ENCODE measurements around the gene RIOK2.

- TF ChIP-seq TEAD4 (IDR thresholded peaks at IDR 0.05): no peak
- TF ChIP-seq RAD21 (IDR thresholded peaks at IDR 0.05; ENCODE audit: low read depth): no peak
- TF ChIP-seq EP300 (IDR thresholded peaks at IDR 0.05; ENCODE audit: borderline replicate concordance): no peak
- TF ChIP-seq TAF1 (IDR thresholded peaks at IDR 0.05; ENCODE audit: low read depth): no peak
- TF ChIP-seq YY1 (IDR thresholded peaks at IDR 0.05; ENCODE audit: low read depth): no peak
- TF ChIP-seq REST (IDR thresholded peaks at IDR 0.05; ENCODE audit: low read depth): no peak
- TF ChIP-seq CEBPB (IDR thresholded peaks at IDR 0.05): no peak
- no peak for TF ChIP-seq MAX (IDR thresholded peaks at IDR 0.05)
- TF ChIP-seq, protein P1, sequence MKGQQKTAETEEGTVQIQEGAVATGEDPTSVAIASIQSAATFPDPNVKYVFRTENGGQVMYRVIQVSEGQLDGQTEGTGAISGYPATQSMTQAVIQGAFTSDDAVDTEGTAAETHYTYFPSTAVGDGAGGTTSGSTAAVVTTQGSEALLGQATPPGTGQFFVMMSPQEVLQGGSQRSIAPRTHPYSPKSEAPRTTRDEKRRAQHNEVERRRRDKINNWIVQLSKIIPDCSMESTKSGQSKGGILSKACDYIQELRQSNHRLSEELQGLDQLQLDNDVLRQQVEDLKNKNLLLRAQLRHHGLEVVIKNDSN (IDR thresholded peaks at IDR 0.05): no peak
- TF ChIP-seq FOXM1 (IDR thresholded peaks at IDR 0.05; ENCODE audit: borderline replicate concordance, low read depth): no peak
- no peak for TF ChIP-seq EGR1 (IDR thresholded peaks at IDR 0.05)
- TF ChIP-seq CREB1 (IDR thresholded peaks at IDR 0.05; ENCODE audit: low read depth): no peak
- no peak for TF ChIP-seq NFIC (IDR thresholded peaks at IDR 0.05)
Measured at GRCh38 chr5:97143704-97144103, 39.3 kb downstream of the RIOK2 start.

Data from Ishikawa (cell line).